ENCODE results near the gene GCLC.

GCLC gene

DNA sequence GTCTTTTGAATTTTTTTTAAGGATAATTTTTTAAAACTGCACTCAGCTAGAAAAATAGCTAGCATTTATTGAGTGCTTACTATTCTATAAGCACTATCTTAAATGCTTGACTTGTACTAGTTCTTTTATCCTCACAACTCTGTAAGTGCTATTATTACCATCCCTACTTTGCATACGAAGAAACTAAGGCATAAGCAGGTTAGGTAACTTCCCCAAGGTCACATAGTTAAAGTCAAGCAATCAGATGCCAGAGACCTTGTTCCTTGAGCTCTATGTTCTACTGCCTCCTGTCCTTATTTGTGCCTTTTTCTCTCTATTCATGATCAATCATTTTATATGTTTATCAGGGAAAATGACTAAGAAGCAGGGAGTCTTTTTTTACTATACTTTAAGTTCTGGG, 65.0 kb downstream of the GCLC start:
- Histone ChIP-seq H3K4me3 (ENCODE audit: low read length) (no peak overlapping the region), H4K20me1 (ENCODE audit: insufficient read depth, low read length) (no peaks in the 10 kb centered on the region), H2AFZ (ENCODE audit: low read depth, low read length) (no peak overlapping the region), H3K9me3 (ENCODE audit: insufficient read depth, low read length) (no peaks in the 10 kb centered on the region), H3K27ac (ENCODE audit: low read length) (no peak overlapping the region), H3K4me1 (ENCODE audit: low read length) (peaks cover 34% of the 10 kb centered on the region), H3K79me2 (ENCODE audit: low read length) (no peaks in the 10 kb centered on the region), H3K36me3 (replicated peaks; ENCODE audit: low read depth, low read length) (no peaks in the 10 kb centered on the region), H3K27me3 (ENCODE audit: low read depth, low read length) (no peaks in the 10 kb centered on the region), H3K4me2 (ENCODE audit: low read length) (no peak overlapping the region), H3K9ac (ENCODE audit: low read length) (no peak overlapping the region)
- TF ChIP-seq EZH2phosphoT487 (IDR thresholded peaks at IDR 0.05; ENCODE audit: low read depth): no peak
- TF ChIP-seq, protein P1, sequence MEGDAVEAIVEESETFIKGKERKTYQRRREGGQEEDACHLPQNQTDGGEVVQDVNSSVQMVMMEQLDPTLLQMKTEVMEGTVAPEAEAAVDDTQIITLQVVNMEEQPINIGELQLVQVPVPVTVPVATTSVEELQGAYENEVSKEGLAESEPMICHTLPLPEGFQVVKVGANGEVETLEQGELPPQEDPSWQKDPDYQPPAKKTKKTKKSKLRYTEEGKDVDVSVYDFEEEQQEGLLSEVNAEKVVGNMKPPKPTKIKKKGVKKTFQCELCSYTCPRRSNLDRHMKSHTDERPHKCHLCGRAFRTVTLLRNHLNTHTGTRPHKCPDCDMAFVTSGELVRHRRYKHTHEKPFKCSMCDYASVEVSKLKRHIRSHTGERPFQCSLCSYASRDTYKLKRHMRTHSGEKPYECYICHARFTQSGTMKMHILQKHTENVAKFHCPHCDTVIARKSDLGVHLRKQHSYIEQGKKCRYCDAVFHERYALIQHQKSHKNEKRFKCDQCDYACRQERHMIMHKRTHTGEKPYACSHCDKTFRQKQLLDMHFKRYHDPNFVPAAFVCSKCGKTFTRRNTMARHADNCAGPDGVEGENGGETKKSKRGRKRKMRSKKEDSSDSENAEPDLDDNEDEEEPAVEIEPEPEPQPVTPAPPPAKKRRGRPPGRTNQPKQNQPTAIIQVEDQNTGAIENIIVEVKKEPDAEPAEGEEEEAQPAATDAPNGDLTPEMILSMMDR (IDR thresholded peaks at IDR 0.05; ENCODE audit: low read depth, low read length): no peak

DNA sequence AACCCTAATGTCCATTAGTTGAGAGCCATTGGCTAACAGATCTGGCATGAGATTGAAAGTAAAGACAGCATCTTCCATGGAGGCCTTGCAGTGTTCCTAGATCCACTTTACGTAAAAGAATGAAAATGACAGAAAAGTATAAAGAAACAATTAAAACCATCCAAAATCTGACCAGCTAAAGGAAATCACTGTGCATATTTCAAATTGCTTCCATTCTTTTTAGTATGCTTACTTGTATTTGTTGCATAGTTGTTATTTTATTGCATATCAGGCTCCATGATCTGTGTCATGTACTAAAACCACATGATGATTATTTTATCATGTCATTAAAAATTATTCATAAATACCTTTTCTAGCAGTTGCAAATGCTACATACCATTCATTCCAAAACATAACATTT, 67.9 kb downstream of the GCLC start:
- no peaks in the 10 kb centered on the region for H3K36me3 ChIP-seq (replicated peaks; ENCODE audit: low read depth, low read length)
- H4K20me1 ChIP-seq (ENCODE audit: insufficient read depth, low read length): no peaks in the 10 kb centered on the region
- no peak overlapping the region for H3K9ac ChIP-seq (ENCODE audit: low read length)
- H3K4me2 ChIP-seq (ENCODE audit: low read length): no peak overlapping the region
- no peaks in the 10 kb centered on the region for H3K27me3 ChIP-seq (ENCODE audit: low read depth, low read length)
- H3K4me1 ChIP-seq (ENCODE audit: low read length): peaks cover 12% of the 10 kb centered on the region
- H3K9me3 ChIP-seq (ENCODE audit: insufficient read depth, low read length): no peaks in the 10 kb centered on the region
- H3K27ac ChIP-seq (ENCODE audit: low read length): no peak overlapping the region
- no peaks in the 10 kb centered on the region for H3K79me2 ChIP-seq (ENCODE audit: low read length)
- H3K4me3 ChIP-seq (ENCODE audit: low read length): no peak overlapping the region
- TF ChIP-seq EZH2phosphoT487 (IDR thresholded peaks at IDR 0.05; ENCODE audit: low read depth): no peak
- TF ChIP-seq, protein P1 (IDR thresholded peaks at IDR 0.05; ENCODE audit: low read depth, low read length): no peak
- no peak overlapping the region for H2AFZ ChIP-seq (ENCODE audit: low read depth, low read length)

DNA sequence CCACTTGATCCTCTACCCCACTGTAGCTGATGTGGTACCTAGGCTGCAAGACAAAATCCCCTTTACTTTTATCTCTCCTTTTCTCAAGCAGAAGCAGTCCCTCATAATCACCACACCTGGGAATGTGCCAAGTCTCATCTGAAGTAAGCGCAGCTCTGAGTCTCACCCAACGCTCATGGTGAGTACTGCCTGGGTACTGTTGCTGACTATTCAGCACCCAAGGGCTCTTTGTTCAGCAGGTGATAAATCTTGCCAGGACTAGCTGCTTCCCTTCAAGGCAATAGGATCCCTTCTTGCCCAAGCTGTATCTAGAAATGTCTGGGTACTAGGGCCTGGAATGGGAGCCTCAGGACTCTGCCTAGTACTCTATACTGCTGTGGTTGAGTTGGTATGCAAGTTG, 70.9 kb downstream of the GCLC start:
- Histone ChIP-seq H3K79me2 (ENCODE audit: low read length) (no peaks in the 10 kb centered on the region), H3K9ac (ENCODE audit: low read length) (no peak overlapping the region), H3K27ac (ENCODE audit: low read length) (no peak overlapping the region), H4K20me1 (ENCODE audit: insufficient read depth, low read length) (no peaks in the 10 kb centered on the region), H3K27me3 (ENCODE audit: low read depth, low read length) (no peaks in the 10 kb centered on the region), H3K4me2 (ENCODE audit: low read length) (no peak overlapping the region), H2AFZ (ENCODE audit: low read depth, low read length) (no peak overlapping the region), H3K9me3 (ENCODE audit: insufficient read depth, low read length) (no peaks in the 10 kb centered on the region), H3K4me1 (ENCODE audit: low read length) (no peaks in the 10 kb centered on the region), H3K36me3 (replicated peaks; ENCODE audit: low read depth, low read length) (no peaks in the 10 kb centered on the region), H3K4me3 (ENCODE audit: low read length) (no peak overlapping the region)
- TF ChIP-seq, protein P1 (IDR thresholded peaks at IDR 0.05; ENCODE audit: low read depth, low read length): no peak
- no peak for TF ChIP-seq EZH2phosphoT487 (IDR thresholded peaks at IDR 0.05; ENCODE audit: low read depth)

DNA sequence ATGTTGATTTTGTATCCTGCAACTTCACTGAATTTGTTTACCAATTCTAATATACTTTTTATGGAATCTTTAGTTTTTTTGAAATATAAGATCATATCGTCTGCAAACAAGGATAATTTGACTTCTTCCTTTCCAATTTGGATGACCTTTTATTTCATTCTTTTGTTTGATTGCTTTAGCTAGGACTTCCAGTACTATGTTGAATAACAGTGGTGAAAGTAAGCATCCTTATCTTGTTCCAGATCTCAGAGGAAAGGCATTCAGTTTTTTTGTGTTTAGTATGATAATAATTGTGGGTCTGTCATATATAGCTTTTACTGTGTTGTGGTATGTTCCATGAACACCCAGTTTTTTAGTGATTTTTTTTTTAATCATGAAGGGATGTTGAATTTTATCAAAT, 75.7 kb downstream of the GCLC start:
- H3K4me3 ChIP-seq (ENCODE audit: low read length): no peak overlapping the region
- no peaks in the 10 kb centered on the region for H3K79me2 ChIP-seq (ENCODE audit: low read length)
- H4K20me1 ChIP-seq (ENCODE audit: insufficient read depth, low read length): no peaks in the 10 kb centered on the region
- no peaks in the 10 kb centered on the region for H3K9me3 ChIP-seq (ENCODE audit: insufficient read depth, low read length)
- no peaks in the 10 kb centered on the region for H3K36me3 ChIP-seq (replicated peaks; ENCODE audit: low read depth, low read length)
- no peak for TF ChIP-seq EZH2phosphoT487 (IDR thresholded peaks at IDR 0.05; ENCODE audit: low read depth)
- TF ChIP-seq, protein P1 (IDR thresholded peaks at IDR 0.05; ENCODE audit: low read depth, low read length): no peak
- H3K27ac ChIP-seq (ENCODE audit: low read length): no peak overlapping the region
- H3K4me1 ChIP-seq (ENCODE audit: low read length): no peaks in the 10 kb centered on the region
- H3K9ac ChIP-seq (ENCODE audit: low read length): no peak overlapping the region
- no peaks in the 10 kb centered on the region for H3K27me3 ChIP-seq (ENCODE audit: low read depth, low read length)
- H3K4me2 ChIP-seq (ENCODE audit: low read length): no peak overlapping the region
- no peak overlapping the region for H2AFZ ChIP-seq (ENCODE audit: low read depth, low read length)
